ENCODE results near the gene ZNF2.
"Not testable (repeated sequence)": the region's sequence is repeated elsewhere in the genome, so short reads cannot be mapped to it uniquely, and the experiment has no call there.

The ZNF2 gene

DNA sequence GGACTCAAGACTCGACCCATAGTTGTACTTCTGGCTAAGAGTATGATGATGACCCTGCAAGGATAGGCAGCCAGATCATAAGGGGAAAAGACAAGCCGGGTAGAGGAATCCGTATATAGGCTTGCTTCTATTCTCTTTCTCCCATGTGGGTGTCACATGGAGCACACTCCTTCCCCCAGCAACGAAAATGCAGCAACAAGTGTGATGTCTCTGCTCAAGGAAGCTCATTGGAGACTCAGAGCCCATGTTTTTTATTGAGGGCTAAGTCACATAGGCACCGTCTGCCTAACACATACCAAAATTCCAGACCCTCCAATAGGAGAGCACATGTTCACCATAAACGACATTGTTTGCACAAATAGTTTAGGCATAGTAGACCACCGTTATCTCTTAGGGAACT is 6.3 kb downstream of the ZNF2 start:
- TF ChIP-seq, protein P1, sequence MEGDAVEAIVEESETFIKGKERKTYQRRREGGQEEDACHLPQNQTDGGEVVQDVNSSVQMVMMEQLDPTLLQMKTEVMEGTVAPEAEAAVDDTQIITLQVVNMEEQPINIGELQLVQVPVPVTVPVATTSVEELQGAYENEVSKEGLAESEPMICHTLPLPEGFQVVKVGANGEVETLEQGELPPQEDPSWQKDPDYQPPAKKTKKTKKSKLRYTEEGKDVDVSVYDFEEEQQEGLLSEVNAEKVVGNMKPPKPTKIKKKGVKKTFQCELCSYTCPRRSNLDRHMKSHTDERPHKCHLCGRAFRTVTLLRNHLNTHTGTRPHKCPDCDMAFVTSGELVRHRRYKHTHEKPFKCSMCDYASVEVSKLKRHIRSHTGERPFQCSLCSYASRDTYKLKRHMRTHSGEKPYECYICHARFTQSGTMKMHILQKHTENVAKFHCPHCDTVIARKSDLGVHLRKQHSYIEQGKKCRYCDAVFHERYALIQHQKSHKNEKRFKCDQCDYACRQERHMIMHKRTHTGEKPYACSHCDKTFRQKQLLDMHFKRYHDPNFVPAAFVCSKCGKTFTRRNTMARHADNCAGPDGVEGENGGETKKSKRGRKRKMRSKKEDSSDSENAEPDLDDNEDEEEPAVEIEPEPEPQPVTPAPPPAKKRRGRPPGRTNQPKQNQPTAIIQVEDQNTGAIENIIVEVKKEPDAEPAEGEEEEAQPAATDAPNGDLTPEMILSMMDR (IDR thresholded peaks at IDR 0.05; ENCODE audit: insufficient read depth, missing control alignments), result no peak
- no peak for FAIRE-seq
- DNase-seq (ENCODE audit: insufficient read length, low spot score), result no peak

DNA sequence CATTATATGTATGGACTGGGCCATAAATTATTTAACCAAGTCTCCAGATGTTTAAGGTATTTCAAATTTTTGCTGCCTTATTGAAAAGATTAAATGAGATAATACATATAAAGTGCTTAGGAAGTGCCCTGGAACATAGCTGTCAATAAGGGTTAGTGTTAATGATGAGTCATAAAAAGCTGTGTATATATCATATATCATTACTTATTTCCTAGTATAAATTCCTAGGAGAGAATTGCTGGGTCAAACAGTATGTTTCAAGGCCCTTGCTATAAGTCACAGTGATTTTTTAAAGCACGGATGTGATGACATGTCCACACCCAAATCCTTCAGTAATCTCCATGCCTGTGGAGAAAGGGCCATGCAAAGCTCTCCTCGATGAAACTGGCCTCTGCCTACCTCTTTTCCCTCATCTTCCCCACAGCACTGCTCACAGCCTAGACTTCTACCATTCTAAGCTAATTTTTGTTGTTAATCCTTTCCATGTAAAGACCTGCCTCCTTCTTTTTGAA is 8.5 kb downstream of the ZNF2 start:
- FAIRE-seq, result no peak
- TF ChIP-seq, protein P1 (IDR thresholded peaks at IDR 0.05; ENCODE audit: insufficient read depth, missing control alignments), result no peak

DNA sequence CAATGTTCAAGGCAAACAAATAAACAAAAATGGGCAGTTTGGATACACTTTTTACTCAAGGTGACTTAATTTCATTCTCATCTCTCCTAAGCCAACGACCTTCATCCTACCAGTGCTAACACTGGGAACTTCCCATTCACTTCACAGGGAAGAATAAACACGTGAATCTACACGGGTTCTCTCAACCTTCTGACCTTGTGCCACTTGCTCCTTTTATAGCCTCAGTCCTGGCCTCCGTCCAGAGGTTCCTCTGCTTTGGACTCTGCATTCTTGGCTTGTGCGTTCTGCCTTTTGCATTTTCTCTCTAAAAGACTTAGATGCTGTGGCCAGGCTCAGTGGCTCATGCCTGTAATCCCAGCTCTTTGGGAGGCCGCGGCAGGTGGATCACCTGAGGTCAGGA is 13.8 kb downstream of the ZNF2 start:
- TF ChIP-seq, protein P1 (IDR thresholded peaks at IDR 0.05; ENCODE audit: insufficient read depth, missing control alignments), result no peak
- DNase-seq (ENCODE audit: insufficient read length, low spot score) (no peak), FAIRE-seq (no peak)

More for the DNA sequence above, 8.5 kb downstream of the ZNF2 start:
- no peak for DNase-seq (ENCODE audit: insufficient read length, low spot score)

DNA sequence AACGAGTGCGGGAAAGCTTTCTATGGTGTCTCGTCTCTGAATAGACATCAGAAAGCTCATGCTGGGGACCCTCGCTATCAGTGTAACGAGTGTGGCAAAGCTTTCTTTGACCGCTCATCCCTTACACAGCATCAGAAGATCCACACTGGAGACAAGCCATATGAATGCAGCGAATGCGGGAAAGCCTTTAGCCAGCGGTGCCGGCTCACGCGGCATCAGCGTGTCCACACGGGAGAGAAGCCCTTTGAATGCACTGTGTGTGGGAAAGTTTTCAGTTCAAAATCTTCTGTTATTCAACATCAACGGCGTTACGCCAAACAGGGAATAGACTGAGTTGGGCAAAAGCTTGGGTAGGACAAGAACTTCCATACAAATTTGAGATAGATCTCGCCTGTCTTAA is 16.2 kb downstream of the ZNF2 start:
- FAIRE-seq (no peak), DNase-seq (ENCODE audit: insufficient read length, low spot score) (no peak)
- TF ChIP-seq, protein P1 (IDR thresholded peaks at IDR 0.05; ENCODE audit: insufficient read depth, missing control alignments), result no peak

DNA sequence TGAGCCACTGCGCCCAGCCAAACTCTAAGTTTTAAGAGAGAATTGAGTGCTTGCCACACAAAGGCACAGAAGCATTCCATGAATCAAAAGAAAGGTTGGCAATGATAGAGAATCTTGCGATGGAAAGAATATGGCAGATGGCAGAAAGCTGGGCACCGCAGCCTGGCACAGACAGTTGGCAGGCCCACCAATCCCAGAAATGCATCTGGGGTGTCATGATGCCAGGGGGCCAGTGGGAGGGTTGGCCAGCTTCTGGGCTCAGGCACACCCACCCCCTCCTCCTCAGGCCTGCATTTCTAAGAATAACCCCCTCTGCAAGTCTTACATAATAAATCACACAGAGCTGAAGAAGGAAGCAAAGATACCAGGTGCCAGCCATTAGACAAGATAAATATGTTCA is 19.6 kb downstream of the ZNF2 start:
- FAIRE-seq (no peak), DNase-seq (ENCODE audit: insufficient read length, low spot score) (no peak)
- TF ChIP-seq, protein P1 (IDR thresholded peaks at IDR 0.05; ENCODE audit: insufficient read depth, missing control alignments), result no peak

DNA sequence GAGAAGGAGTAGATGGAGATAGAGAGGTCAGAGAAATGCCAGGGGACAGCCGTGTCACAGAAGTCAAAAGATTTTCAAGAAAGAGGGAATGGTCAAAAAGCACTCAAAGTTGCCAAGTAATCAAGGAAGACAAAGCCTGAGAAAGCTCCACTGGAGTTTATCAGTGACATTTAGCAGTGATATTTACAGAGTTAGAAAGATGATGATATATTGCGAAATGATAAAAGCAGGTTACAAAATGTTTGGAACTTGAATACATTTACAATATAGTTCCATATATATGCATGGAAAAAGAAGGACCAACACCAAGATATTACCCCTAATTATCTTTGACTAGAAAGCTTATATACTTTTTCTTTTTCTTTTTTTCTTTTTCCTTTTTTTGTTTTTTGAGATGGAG is 20.4 kb downstream of the ZNF2 start:
- TF ChIP-seq, protein P1 (IDR thresholded peaks at IDR 0.05; ENCODE audit: insufficient read depth, missing control alignments), result no peak
- FAIRE-seq, result no peak

DNA sequence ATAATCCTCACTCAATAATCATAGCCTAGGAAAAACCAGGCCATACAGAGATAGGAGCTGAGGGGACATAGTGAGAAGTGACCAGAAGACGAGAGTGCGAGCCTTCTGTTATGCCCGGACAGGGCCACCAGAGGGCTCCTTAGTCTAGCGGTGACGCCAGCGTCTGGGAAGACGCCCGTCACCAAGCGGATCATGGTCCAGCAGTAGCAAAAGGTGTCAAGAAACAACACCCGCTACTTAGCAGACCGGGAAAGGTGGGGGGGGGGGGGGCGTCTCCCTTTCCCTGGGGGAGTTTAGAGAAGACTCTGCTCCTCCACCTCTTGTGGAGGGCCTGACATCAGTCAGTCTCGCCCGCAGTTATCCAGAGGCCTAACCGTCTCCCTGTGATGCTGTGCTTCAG is 27.3 kb downstream of the ZNF2 start:
- TF ChIP-seq, protein P1 (IDR thresholded peaks at IDR 0.05; ENCODE audit: insufficient read depth, missing control alignments), result peak; percentile 62
- not testable (repeated sequence) for DNase-seq (ENCODE audit: insufficient read length, low spot score); FAIRE-seq

More for the DNA sequence above, 20.4 kb downstream of the ZNF2 start:
- no peak for DNase-seq (ENCODE audit: insufficient read length, low spot score)

Measured in D721Med (cell line).